A549 (cell line): ENCODE data around the gene PCDHGB2.

Experiments used
- JUNB ChIP-seq: fragments of >200 bp; sonication (Bioruptor Twin); formaldehyde crosslinking; IDR thresholded peaks from 2 replicates; pipeline ENCODE4 v1.6.1; 2016
- NFE2L2 ChIP-seq: fragments of 150-350 bp; conservative IDR thresholded peaks from 2 replicates; pipeline ENCODE4 v1.6.1; 2014; ENCODE audit warnings: low read length
- REST ChIP-seq: fragments of 200-600 bp; sonication (generic); IDR thresholded peaks from 2 replicates; pipeline ENCODE4 v1.6.1; 2016; ENCODE audit warnings: antibody characterized with exemption, mild to moderate bottlenecking, moderate library complexity
- ZNF302 ChIP-seq: fragments of 250-450 bp; sonication (Bioruptor Pico); IDR thresholded peaks from 2 replicates; pipeline ENCODE4 v1.9.0; 2021; ENCODE audit warnings: inconsistent platforms, mild to moderate bottlenecking, moderate library complexity
- TF ChIP-seq, protein P1 (sequence below): fragments of >200 bp; sonication (Bioruptor Twin); formaldehyde crosslinking; IDR thresholded peaks from 3 replicates; pipeline ENCODE4 v1.5.1; 2016

DNA sequence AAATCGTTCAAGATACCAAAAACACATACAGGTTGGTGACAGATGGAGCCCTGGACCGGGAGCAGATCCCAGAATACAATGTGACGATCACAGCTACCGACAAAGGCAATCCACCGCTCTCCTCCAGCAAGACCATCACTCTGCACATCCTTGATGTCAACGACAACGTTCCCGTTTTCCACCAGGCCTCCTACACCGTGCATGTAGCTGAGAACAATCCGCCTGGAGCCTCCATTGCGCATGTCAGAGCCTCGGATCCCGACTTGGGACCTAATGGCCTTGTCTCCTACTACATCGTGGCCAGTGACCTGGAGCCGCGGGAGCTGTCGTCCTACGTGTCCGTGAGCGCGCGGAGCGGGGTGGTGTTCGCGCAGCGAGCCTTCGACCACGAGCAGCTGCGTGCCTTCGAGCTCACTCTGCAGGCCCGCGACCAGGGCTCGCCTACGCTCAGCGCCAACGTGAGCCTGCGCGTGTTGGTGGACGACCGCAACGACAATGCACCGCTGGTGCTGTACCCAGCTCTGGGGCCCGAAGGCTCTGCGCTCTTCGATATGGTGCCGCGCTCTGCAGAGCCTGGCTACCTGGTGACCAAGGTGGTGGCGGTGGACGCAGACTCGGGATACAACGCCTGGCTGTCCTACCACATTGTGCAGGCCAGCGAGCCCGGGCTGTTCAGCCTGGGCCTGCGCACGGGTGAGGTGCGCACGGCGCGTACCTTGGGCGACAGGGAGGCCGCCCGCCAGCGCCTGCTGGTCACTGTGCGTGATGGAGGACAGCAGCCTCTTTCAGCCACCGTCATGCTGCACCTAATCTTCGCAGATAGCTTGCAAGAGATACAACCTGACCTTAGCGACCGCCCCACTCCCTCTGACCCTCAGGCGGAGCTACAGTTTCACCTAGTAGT lies 12.0 kb downstream of the PCDHGB2 start:
- TF ChIP-seq JUNB (no peak), NFE2L2 (no peak), ZNF302 (CRISPR knock-in tag) (no peak), REST (no peak)
- TF ChIP-seq, protein P1, sequence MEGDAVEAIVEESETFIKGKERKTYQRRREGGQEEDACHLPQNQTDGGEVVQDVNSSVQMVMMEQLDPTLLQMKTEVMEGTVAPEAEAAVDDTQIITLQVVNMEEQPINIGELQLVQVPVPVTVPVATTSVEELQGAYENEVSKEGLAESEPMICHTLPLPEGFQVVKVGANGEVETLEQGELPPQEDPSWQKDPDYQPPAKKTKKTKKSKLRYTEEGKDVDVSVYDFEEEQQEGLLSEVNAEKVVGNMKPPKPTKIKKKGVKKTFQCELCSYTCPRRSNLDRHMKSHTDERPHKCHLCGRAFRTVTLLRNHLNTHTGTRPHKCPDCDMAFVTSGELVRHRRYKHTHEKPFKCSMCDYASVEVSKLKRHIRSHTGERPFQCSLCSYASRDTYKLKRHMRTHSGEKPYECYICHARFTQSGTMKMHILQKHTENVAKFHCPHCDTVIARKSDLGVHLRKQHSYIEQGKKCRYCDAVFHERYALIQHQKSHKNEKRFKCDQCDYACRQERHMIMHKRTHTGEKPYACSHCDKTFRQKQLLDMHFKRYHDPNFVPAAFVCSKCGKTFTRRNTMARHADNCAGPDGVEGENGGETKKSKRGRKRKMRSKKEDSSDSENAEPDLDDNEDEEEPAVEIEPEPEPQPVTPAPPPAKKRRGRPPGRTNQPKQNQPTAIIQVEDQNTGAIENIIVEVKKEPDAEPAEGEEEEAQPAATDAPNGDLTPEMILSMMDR, result no peak
